ENCODE results near the gene CNOT8.

GRCh38 chr5:154837009-154837901 is 21.2 kb upstream of the CNOT8 start:
- TF ChIP-seq, protein P1, sequence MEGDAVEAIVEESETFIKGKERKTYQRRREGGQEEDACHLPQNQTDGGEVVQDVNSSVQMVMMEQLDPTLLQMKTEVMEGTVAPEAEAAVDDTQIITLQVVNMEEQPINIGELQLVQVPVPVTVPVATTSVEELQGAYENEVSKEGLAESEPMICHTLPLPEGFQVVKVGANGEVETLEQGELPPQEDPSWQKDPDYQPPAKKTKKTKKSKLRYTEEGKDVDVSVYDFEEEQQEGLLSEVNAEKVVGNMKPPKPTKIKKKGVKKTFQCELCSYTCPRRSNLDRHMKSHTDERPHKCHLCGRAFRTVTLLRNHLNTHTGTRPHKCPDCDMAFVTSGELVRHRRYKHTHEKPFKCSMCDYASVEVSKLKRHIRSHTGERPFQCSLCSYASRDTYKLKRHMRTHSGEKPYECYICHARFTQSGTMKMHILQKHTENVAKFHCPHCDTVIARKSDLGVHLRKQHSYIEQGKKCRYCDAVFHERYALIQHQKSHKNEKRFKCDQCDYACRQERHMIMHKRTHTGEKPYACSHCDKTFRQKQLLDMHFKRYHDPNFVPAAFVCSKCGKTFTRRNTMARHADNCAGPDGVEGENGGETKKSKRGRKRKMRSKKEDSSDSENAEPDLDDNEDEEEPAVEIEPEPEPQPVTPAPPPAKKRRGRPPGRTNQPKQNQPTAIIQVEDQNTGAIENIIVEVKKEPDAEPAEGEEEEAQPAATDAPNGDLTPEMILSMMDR (IDR thresholded peaks at IDR 0.05 in 2 of 3, conservative IDR thresholded peaks at IDR 0.05 in 1 of 3; ENCODE audit: borderline replicate concordance in 1 of 3, insufficient read depth in 1 of 3, low read depth in 2 of 3, low read length in 2 of 3) = no peak
- TF ChIP-seq EZH2 (IDR thresholded peaks at IDR 0.05) (no peak), POLR2A (IDR thresholded peaks at IDR 0.05; ENCODE audit: borderline replicate concordance, extremely low read depth, insufficient read depth, insufficient read length) (no peak)
- TF ChIP-seq, protein P2, sequence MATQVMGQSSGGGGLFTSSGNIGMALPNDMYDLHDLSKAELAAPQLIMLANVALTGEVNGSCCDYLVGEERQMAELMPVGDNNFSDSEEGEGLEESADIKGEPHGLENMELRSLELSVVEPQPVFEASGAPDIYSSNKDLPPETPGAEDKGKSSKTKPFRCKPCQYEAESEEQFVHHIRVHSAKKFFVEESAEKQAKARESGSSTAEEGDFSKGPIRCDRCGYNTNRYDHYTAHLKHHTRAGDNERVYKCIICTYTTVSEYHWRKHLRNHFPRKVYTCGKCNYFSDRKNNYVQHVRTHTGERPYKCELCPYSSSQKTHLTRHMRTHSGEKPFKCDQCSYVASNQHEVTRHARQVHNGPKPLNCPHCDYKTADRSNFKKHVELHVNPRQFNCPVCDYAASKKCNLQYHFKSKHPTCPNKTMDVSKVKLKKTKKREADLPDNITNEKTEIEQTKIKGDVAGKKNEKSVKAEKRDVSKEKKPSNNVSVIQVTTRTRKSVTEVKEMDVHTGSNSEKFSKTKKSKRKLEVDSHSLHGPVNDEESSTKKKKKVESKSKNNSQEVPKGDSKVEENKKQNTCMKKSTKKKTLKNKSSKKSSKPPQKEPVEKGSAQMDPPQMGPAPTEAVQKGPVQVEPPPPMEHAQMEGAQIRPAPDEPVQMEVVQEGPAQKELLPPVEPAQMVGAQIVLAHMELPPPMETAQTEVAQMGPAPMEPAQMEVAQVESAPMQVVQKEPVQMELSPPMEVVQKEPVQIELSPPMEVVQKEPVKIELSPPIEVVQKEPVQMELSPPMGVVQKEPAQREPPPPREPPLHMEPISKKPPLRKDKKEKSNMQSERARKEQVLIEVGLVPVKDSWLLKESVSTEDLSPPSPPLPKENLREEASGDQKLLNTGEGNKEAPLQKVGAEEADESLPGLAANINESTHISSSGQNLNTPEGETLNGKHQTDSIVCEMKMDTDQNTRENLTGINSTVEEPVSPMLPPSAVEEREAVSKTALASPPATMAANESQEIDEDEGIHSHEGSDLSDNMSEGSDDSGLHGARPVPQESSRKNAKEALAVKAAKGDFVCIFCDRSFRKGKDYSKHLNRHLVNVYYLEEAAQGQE (IDR thresholded peaks at IDR 0.05; ENCODE audit: low read depth) = no peak
